GM12878 (cell line): Measurements from ENCODE around the gene NRK. TPM values are rescaled to one million over a fixed set of nuclear protein-coding genes. Genes with fewer than 3 reads are reported as not detected.

Experiments used
- ATAC-seq: fragments of 200-7000 bp; cut with Tn5 transposase; 3 replicates; pipeline ENCODE4 v1.9.1; 2020; ENCODE audit warnings: mild to moderate bottlenecking, moderate library complexity
- BruUV-seq: library from RNA; stranded (reverse); fragments of 400-500 nt; replicated peaks from 2 replicates; lab custom pipeline; 2021; lab: Mats Ljungman, UMichigan
- CTCF ChIA-PET: fragments of 300-600 bp; sonication (Branson Sonifier 250); formaldehyde crosslinking; extraction: SDS; loops from one replicate; lab custom pipeline; 2021; ENCODE audit warnings: inconsistent platforms; lab: Yijun Ruan, JAX
- POLR2A ChIA-PET: fragments of 350-600 bp; formaldehyde crosslinking; extraction: SDS; loops from one replicate; lab custom pipeline; 2021; ENCODE audit warnings: inconsistent platforms; lab: Charles Lee
- RAD21 ChIA-PET: fragments of 300-600 bp; sonication (Branson Sonifier 250); formaldehyde crosslinking; loops from one replicate; lab custom pipeline; 2023; ENCODE audit warnings: antibody characterized with exemption; ENCODE audit not compliant: unreplicated experiment; lab: Charles Lee
- SMC1A ChIA-PET: fragments of 300-600 bp; sonication (Branson Sonifier 250); formaldehyde crosslinking; loops from one replicate; lab custom pipeline; 2023; ENCODE audit not compliant: unreplicated experiment, uncharacterized antibody; lab: Charles Lee
- DNase-seq: peaks from one replicate; pipeline ENCODE4 v3.0.0-alpha.2; 2011; ENCODE audit warnings: low read depth, low spot score
- FAIRE-seq: peaks from 3 replicates; lab custom pipeline; 2011; peaks lifted over from hg19 to GRCh38; lab: Jason Lieb, UNC
- H2AFZ ChIP-seq: 2 replicates; pipeline ENCODE4 v1.6.0; 2011; ENCODE audit warnings: low read depth, low read length, control low read depth; ENCODE audit not compliant: control insufficient read depth
- H3K27ac ChIP-seq: 2 replicates; pipeline ENCODE4 v1.5.1; 2011; ENCODE audit warnings: control low read depth; ENCODE audit not compliant: control insufficient read depth, insufficient read depth
- H3K27me3 ChIP-seq, 2 experiments: replicated peaks in 1 of 2; 2 replicates each; pipeline versions ENCODE4 v1.6.0 to v1.6.1; 2011; ENCODE audit warnings: low read length in 1 of 2; ENCODE audit not compliant: control insufficient read depth in 2 of 2, insufficient read depth in 2 of 2
- H3K36me3 ChIP-seq, 2 experiments: 2 replicates each; pipeline ENCODE4 v1.5.1; 2011; ENCODE audit warnings: low read length in 1 of 2; ENCODE audit not compliant: control insufficient read depth in 2 of 2, insufficient read depth in 2 of 2
- H3K4me1 ChIP-seq: 2 replicates; pipeline ENCODE4 v1.6.1; 2011; ENCODE audit warnings: mild to moderate bottlenecking, low read length, moderate library complexity, mixed read lengths; ENCODE audit not compliant: control insufficient read depth, insufficient read depth
- H3K4me2 ChIP-seq: 2 replicates; pipeline ENCODE4 v1.6.0; 2011; ENCODE audit warnings: control low read depth; ENCODE audit not compliant: control insufficient read depth, insufficient read depth
- H3K4me3 ChIP-seq: fragments of 200-600 bp; sonication (generic); 2 replicates; pipeline ENCODE4 v1.5.1; 2016
- H3K79me2 ChIP-seq: 2 replicates; pipeline ENCODE4 v1.6.0; 2011; ENCODE audit warnings: low read length; ENCODE audit not compliant: control insufficient read depth, insufficient read depth
- H3K9ac ChIP-seq: 2 replicates; pipeline ENCODE4 v1.8.0; 2011; ENCODE audit warnings: low read length, control low read depth, mixed read lengths; ENCODE audit not compliant: control insufficient read depth, insufficient read depth
- H3K9me3 ChIP-seq: replicated peaks from 3 replicates; pipeline ENCODE4 v1.5.1; 2011; ENCODE audit warnings: mild to moderate bottlenecking, low read length; ENCODE audit not compliant: control insufficient read depth, insufficient read depth
- H4K20me1 ChIP-seq: 2 replicates; pipeline ENCODE4 v1.6.0; 2011; ENCODE audit not compliant: control insufficient read depth, insufficient read depth
- EED ChIP-seq: sonication (generic); IDR thresholded peaks from 2 replicates; pipeline ENCODE4 v1.6.1; 2016; ENCODE audit warnings: antibody characterized with exemption, low read depth
- HDAC2 ChIP-seq: fragments of 200-600 bp; sonication (generic); IDR thresholded peaks from 2 replicates; pipeline ENCODE4 v1.6.1; 2017
- JUNB ChIP-seq: IDR thresholded peaks from 2 replicates; pipeline ENCODE4 v1.6.1; 2016; ENCODE audit warnings: antibody characterized with exemption, mild to moderate bottlenecking
- WRNIP1 ChIP-seq: IDR thresholded peaks from 2 replicates; pipeline ENCODE4 v1.6.1; 2011; ENCODE audit warnings: low read depth, low read length, improper control_type of control experiment, borderline replicate concordance
- ZNF622 ChIP-seq: fragments of 450-650 bp; IDR thresholded peaks from 2 replicates; pipeline ENCODE4 v1.6.1; 2017; ENCODE audit warnings: mild to moderate bottlenecking, inconsistent platforms
- WGBS: methylation state at CpG from one replicate; pipeline ENCODE4 v1.1.6; 2016; ENCODE audit warnings: low lambda C conversion rate; ENCODE audit not compliant: insufficient replicate concordance, insufficient coverage; ENCODE audit errors: missing lambda C conversion rate; 5-methylcytosine and 5-hydroxymethylcytosine counted together
- in situ Hi-C: fragments of 300-500 bp; cut with MboI; formaldehyde crosslinking; loops from 9 replicates; pipeline ENCODE4 v1.14.3; 2018; ENCODE audit warnings: mixed read lengths
- intact Hi-C: fragments of 100-400 bp; cut with micrococcal nuclease; formaldehyde crosslinking; loops from one replicate; pipeline ENCODE4 v1.14.2; 2022; ENCODE audit not compliant: unreplicated experiment
- polyA plus RNA-seq, 11 experiments: library from polyadenylated mRNA; depleted of rRNA in 4 of 11; unstranded in 6 of 11; stranded (reverse) in 5 of 11; fragments of >200 nt; fragmentation: Nextera tagmentation in 4 of 11; fragmentation: Illumina TruSeq in 1 of 11; extraction: Ambion mirVana in 4 of 11; extraction: Trizol in 1 of 11; gene quantifications; 1 replicate in 1 of 11; 2 replicates in 10 of 11; pipeline versions ENCODE4 v1.2.1 to v1.2.3, GENCODE V29; 2011 to 2016; ENCODE audit warnings: inconsistent platforms in 2 of 11, missing spikeins in 2 of 11, low read depth in 1 of 11
- total RNA-seq, 4 experiments: library from RNA; depleted of rRNA in 3 of 4; stranded (reverse); fragments of >200 nt in 3 of 4; fragmentation: Illumina TruSeq in 1 of 4; extraction: Trizol in 1 of 4; gene quantifications; 2 replicates each; pipeline versions ENCODE4 v1.2.1 to v1.2.3, GENCODE V29; 2013 to 2021
- TF ChIP-seq, protein P1 (sequence below): fragments of 450-650 bp; IDR thresholded peaks from 2 replicates; pipeline ENCODE4 v1.6.1; 2018; ENCODE audit warnings: borderline replicate concordance, mild to moderate bottlenecking; ENCODE audit not compliant: partially characterized antibody
- TF ChIP-seq, protein P2 (sequence below): fragments of 450-650 bp; formaldehyde crosslinking; IDR thresholded peaks from 2 replicates; pipeline ENCODE4 v1.4.0; 2020; ENCODE audit warnings: mild to moderate bottlenecking, moderate library complexity
- TF ChIP-seq, protein P3 (sequence below): IDR thresholded peaks from 2 replicates; pipeline ENCODE4 v1.6.1; 2012; ENCODE audit warnings: low read length, inconsistent platforms
- TF ChIP-seq, protein P4 (sequence below): IDR thresholded peaks from 2 replicates; pipeline ENCODE4 v1.6.1; 2012; ENCODE audit warnings: low read depth, low read length, improper control_type of control experiment

The NRK gene
- total and polyA plus RNA-seq, 10 of the 15 experiments (the other 5 are each of a cell fraction or from before 2014, with no cell fraction given) = 0.15 TPM; not detected in 9

DNA sequence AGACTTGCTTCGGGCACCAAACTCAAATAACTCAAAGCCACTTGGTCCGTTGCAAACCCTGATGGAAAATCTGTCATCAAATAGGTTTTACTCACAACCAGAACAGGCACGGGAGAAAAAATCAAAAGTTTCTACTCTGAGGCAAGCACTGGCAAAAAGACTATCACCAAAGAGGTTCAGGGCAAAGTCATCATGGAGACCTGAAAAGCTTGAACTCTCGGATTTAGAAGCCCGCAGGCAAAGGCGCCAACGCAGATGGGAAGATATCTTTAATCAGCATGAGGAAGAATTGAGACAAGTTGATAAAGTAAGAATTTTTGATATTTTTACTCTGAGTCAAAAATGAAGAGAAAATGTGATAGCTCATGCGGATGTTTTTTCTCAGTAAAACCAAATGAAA is 87.2 kb downstream of the NRK start:
- no peaks in the 10 kb centered on the region for H4K20me1 ChIP-seq
- no peak overlapping the region for H2AFZ ChIP-seq
- H3K4me1 ChIP-seq = no peaks in the 10 kb centered on the region
- CTCF ChIA-PET = no interaction called here
- H3K4me2 ChIP-seq = no peak overlapping the region
- no peak overlapping the region for H3K27ac ChIP-seq
- H3K79me2 ChIP-seq = no peaks in the 10 kb centered on the region
- WGBS = 36% methylated on average over 8 of the region's 8 CpGs
- intact Hi-C loops (no loop called here), in situ Hi-C loops (no loop called here)
- H3K27me3 ChIP-seq = no peaks in the 10 kb centered on the region
- H3K9ac ChIP-seq = no peak overlapping the region
- no peaks in the 10 kb centered on the region for H3K36me3 ChIP-seq
- no peak for TF ChIP-seq WRNIP1
- TF ChIP-seq, protein P1, sequence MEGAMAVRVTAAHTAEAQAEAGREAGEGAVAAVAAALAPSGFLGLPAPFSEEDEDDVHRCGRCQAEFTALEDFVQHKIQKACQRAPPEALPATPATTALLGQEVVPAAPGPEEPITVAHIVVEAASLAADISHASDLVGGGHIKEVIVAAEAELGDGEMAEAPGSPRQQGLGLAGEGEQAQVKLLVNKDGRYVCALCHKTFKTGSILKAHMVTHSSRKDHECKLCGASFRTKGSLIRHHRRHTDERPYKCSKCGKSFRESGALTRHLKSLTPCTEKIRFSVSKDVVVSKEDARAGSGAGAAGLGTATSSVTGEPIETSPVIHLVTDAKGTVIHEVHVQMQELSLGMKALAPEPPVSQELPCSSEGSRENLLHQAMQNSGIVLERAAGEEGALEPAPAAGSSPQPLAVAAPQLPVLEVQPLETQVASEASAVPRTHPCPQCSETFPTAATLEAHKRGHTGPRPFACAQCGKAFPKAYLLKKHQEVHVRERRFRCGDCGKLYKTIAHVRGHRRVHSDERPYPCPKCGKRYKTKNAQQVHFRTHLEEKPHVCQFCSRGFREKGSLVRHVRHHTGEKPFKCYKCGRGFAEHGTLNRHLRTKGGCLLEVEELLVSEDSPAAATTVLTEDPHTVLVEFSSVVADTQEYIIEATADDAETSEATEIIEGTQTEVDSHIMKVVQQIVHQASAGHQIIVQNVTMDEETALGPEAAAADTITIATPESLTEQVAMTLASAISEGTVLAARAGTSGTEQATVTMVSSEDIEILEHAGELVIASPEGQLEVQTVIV = no peak
- H3K4me3 ChIP-seq = no peak overlapping the region
- SMC1A ChIA-PET = no interaction called here
- DNase-seq (no peak), FAIRE-seq (no peak), ATAC-seq (no peak)
- BruUV-seq = no TSS peak
- H3K9me3 ChIP-seq = no peaks in the 10 kb centered on the region
- RAD21 ChIA-PET = no interaction called here
- POLR2A ChIA-PET = no interaction called here

DNA sequence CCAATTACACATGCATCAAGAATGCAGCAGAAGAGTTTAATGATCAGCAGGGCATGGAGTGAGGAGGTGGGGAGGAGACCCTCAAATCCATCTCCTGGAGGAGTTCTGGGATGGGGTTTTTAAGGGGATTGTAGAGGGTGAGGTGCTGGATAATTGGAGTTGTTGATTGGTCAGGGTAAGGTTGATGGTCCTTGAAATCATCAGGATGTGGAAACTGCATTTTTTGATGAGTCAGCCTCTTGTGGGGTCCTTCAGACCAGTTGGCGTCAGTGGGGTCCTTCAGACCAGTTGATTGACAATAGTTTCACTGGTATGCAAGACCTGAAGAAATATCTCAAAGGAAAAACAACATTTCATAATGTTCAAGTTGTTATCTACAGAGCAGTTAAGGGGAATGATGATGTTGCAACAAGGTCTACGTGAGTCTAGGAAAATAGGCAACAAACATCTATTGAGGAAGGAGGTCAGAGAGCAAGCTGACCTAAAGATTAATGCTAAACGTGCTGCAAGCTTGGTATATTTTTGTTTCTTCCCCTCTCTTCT is 88.3 kb downstream of the NRK start:
- intact Hi-C loops = no loop called here
- no TSS peak for BruUV-seq
- TF ChIP-seq HDAC2 = no peak
- TF ChIP-seq, protein P2, sequence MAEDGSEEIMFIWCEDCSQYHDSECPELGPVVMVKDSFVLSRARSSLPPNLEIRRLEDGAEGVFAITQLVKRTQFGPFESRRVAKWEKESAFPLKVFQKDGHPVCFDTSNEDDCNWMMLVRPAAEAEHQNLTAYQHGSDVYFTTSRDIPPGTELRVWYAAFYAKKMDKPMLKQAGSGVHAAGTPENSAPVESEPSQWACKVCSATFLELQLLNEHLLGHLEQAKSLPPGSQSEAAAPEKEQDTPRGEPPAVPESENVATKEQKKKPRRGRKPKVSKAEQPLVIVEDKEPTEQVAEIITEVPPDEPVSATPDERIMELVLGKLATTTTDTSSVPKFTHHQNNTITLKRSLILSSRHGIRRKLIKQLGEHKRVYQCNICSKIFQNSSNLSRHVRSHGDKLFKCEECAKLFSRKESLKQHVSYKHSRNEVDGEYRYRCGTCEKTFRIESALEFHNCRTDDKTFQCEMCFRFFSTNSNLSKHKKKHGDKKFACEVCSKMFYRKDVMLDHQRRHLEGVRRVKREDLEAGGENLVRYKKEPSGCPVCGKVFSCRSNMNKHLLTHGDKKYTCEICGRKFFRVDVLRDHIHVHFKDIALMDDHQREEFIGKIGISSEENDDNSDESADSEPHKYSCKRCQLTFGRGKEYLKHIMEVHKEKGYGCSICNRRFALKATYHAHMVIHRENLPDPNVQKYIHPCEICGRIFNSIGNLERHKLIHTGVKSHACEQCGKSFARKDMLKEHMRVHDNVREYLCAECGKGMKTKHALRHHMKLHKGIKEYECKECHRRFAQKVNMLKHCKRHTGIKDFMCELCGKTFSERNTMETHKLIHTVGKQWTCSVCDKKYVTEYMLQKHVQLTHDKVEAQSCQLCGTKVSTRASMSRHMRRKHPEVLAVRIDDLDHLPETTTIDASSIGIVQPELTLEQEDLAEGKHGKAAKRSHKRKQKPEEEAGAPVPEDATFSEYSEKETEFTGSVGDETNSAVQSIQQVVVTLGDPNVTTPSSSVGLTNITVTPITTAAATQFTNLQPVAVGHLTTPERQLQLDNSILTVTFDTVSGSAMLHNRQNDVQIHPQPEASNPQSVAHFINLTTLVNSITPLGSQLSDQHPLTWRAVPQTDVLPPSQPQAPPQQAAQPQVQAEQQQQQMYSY (CRISPR knock-in tag) = no peak
- TF ChIP-seq, protein P3, sequence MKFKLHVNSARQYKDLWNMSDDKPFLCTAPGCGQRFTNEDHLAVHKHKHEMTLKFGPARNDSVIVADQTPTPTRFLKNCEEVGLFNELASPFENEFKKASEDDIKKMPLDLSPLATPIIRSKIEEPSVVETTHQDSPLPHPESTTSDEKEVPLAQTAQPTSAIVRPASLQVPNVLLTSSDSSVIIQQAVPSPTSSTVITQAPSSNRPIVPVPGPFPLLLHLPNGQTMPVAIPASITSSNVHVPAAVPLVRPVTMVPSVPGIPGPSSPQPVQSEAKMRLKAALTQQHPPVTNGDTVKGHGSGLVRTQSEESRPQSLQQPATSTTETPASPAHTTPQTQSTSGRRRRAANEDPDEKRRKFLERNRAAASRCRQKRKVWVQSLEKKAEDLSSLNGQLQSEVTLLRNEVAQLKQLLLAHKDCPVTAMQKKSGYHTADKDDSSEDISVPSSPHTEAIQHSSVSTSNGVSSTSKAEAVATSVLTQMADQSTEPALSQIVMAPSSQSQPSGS = no peak
- no peak for TF ChIP-seq ZNF622
- no peak for TF ChIP-seq EED
- TF ChIP-seq JUNB = no peak
- TF ChIP-seq, protein P4, sequence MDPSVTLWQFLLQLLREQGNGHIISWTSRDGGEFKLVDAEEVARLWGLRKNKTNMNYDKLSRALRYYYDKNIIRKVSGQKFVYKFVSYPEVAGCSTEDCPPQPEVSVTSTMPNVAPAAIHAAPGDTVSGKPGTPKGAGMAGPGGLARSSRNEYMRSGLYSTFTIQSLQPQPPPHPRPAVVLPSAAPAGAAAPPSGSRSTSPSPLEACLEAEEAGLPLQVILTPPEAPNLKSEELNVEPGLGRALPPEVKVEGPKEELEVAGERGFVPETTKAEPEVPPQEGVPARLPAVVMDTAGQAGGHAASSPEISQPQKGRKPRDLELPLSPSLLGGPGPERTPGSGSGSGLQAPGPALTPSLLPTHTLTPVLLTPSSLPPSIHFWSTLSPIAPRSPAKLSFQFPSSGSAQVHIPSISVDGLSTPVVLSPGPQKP = no peak

More for the DNA sequence above, 88.3 kb downstream of the NRK start:
- no peak overlapping the region for H3K27ac ChIP-seq
- no peak overlapping the region for H3K4me2 ChIP-seq
- no peak for FAIRE-seq
- no peaks in the 10 kb centered on the region for H3K4me1 ChIP-seq
- ChIA-PET RAD21 (no interaction called here), SMC1A (no interaction called here), POLR2A (no interaction called here), CTCF (no interaction called here)
- no peaks in the 10 kb centered on the region for H3K9me3 ChIP-seq
- H4K20me1 ChIP-seq = no peaks in the 10 kb centered on the region
- in situ Hi-C loops = no loop called here
- H3K36me3 ChIP-seq = no peaks in the 10 kb centered on the region
- H3K27me3 ChIP-seq = no peaks in the 10 kb centered on the region
- 3% methylated on average over 3 of the region's 3 CpGs for WGBS
- H3K9ac ChIP-seq = no peak overlapping the region
- H3K79me2 ChIP-seq = no peaks in the 10 kb centered on the region
- DNase-seq = no peak
- no peak overlapping the region for H2AFZ ChIP-seq
- ATAC-seq = no peak
- H3K4me3 ChIP-seq = no peak overlapping the region
